A549 (cell line): Measurements from ENCODE around the gene PRKD2.

ENCODE experiments used
- FOXS1 ChIP-seq: fragments of 250-450 bp; sonication (Bioruptor Pico); IDR thresholded peaks from 2 replicates; pipeline ENCODE4 v1.5.0; 2020; ENCODE audit warnings: mild to moderate bottlenecking, moderate library complexity
- HDAC2 ChIP-seq: fragments of 200-600 bp; sonication (generic); IDR thresholded peaks from 2 replicates; pipeline ENCODE4 v1.6.1; 2016
- MAFK ChIP-seq: fragments of 450-650 bp; IDR thresholded peaks from 2 replicates; pipeline ENCODE4 v1.6.1; 2014; ENCODE audit not compliant: partially characterized antibody
- RAD21 ChIP-seq, 2 experiments: fragments of >200 bp in 1 of 2; sonication (Bioruptor Twin) in 1 of 2; formaldehyde crosslinking in 1 of 2; IDR thresholded peaks in 1 of 2; conservative IDR thresholded peaks in 1 of 2; 2 replicates in 1 of 2; 3 replicates in 1 of 2; pipeline ENCODE4 v1.6.1; 2012 to 2018; ENCODE audit warnings: inconsistent platforms in 1 of 2
- TF ChIP-seq, protein P1 (sequence below): fragments of >200 bp; sonication (Bioruptor Twin); formaldehyde crosslinking; IDR thresholded peaks from 3 replicates; pipeline ENCODE4 v1.5.1; 2016

DNA sequence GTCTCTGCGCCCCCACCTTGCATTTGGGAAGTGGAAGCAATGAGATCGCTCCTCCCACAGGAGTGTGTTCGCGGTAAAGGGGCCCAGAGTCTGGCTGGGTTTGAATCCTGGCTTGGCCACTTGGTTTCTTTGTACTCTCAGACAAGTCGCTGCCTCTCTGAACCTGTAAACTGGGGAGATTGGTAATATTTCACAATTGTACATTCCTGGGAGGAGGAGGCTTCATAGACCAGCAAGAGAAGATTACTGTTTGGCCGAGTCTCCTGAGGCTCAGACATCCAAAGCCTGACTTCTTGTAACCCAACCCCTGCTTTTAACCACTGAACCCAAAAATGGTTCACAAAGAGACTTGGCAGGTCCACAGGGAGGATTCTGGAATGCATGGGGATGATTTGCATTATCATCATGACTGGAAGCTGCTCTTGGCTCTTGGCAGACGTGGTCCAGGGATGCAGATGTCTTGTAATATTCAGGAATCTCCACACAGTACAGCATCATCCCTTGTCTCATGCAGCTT, 43.0 kb upstream of the PRKD2 start:
- TF ChIP-seq RAD21 (conservative IDR thresholded peaks at IDR 0.05 in 1 of 2, IDR thresholded peaks at IDR 0.05 in 1 of 2) = no peak
- no peak for TF ChIP-seq HDAC2
- TF ChIP-seq, protein P1, sequence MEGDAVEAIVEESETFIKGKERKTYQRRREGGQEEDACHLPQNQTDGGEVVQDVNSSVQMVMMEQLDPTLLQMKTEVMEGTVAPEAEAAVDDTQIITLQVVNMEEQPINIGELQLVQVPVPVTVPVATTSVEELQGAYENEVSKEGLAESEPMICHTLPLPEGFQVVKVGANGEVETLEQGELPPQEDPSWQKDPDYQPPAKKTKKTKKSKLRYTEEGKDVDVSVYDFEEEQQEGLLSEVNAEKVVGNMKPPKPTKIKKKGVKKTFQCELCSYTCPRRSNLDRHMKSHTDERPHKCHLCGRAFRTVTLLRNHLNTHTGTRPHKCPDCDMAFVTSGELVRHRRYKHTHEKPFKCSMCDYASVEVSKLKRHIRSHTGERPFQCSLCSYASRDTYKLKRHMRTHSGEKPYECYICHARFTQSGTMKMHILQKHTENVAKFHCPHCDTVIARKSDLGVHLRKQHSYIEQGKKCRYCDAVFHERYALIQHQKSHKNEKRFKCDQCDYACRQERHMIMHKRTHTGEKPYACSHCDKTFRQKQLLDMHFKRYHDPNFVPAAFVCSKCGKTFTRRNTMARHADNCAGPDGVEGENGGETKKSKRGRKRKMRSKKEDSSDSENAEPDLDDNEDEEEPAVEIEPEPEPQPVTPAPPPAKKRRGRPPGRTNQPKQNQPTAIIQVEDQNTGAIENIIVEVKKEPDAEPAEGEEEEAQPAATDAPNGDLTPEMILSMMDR = no peak
- TF ChIP-seq FOXS1 (CRISPR knock-in tag) = no peak
- TF ChIP-seq MAFK = peak; percentile 75
